Chondrocyte (in vitro differentiated cells): ENCODE measurements around the gene SPACA4. TPM values are rescaled to one million over a fixed set of nuclear protein-coding genes. Genes with fewer than 3 reads are reported as not detected.

Experiments
- DNase-seq: peaks from one replicate; pipeline ENCODE4 v3.0.0; 2021; ENCODE audit warnings: mixed read lengths, low spot score
- H3K27ac Mint-ChIP-seq: one replicate; pipeline ENCODE4 v1.8.0; 2021; ENCODE audit warnings: mild to moderate bottlenecking, moderate library complexity, mixed read lengths; ENCODE audit not compliant: unreplicated experiment
- H3K27me3 Mint-ChIP-seq: 2 replicates; pipeline ENCODE4 v1.8.0; 2021; ENCODE audit warnings: low read depth, mixed read lengths
- H3K36me3 Mint-ChIP-seq: 2 replicates; pipeline ENCODE4 v1.8.0; 2021; ENCODE audit warnings: low read depth, mixed read lengths
- H3K4me1 Mint-ChIP-seq: 2 replicates; pipeline ENCODE4 v1.8.0; 2021; ENCODE audit warnings: low read depth, mild to moderate bottlenecking, mixed read lengths
- H3K4me3 Mint-ChIP-seq: one replicate; pipeline ENCODE4 v1.8.0; 2021; ENCODE audit warnings: mild to moderate bottlenecking, moderate library complexity, mixed read lengths; ENCODE audit not compliant: unreplicated experiment
- H3K9me3 Mint-ChIP-seq: 2 replicates; pipeline ENCODE4 v1.8.0; 2021; ENCODE audit warnings: low read depth, mixed read lengths
- CTCF ChIP-seq: fragments of 200-600 bp; sonication (generic); IDR thresholded peaks from 2 replicates; pipeline ENCODE4 v1.5.0; 2021; ENCODE audit warnings: antibody characterized with exemption, mild to moderate bottlenecking, moderate library complexity
- total RNA-seq: library from RNA; stranded (reverse); gene quantifications from 3 replicates; pipeline ENCODE4 v1.2.1, GENCODE V29; 2021

The SPACA4 gene
- total RNA-seq, 1 donor from 2014 or later, result not detected

- H3K27me3 Mint-ChIP-seq, result no peaks in the 10 kb centered on the region
- TF ChIP-seq CTCF, result no peak
- peaks cover 3% of the 10 kb centered on the region for H3K9me3 Mint-ChIP-seq
- DNase-seq, result no peak
- peaks cover 21% of the 10 kb centered on the region for H3K4me1 Mint-ChIP-seq
- H3K36me3 Mint-ChIP-seq, result peaks cover 2% of the 10 kb centered on the region
- H3K4me3 Mint-ChIP-seq, result no peak overlapping the region
- H3K27ac Mint-ChIP-seq, result no peak overlapping the region
These were observed 44.6 kb downstream of the SPACA4 start for GRCh38 chr19:48650974-48651682.

- Mint-ChIP-seq H3K4me3 (no peak overlapping the region), H3K9me3 (peaks cover 3% of the 10 kb centered on the region), H3K27ac (no peak overlapping the region), H3K27me3 (no peaks in the 10 kb centered on the region), H3K4me1 (peaks cover 19% of the 10 kb centered on the region), H3K36me3 (peaks cover 2% of the 10 kb centered on the region)
- DNase-seq, result no peak
- TF ChIP-seq CTCF, result no peak
These were observed 45.1 kb downstream of the SPACA4 start for GRCh38 chr19:48651683-48652048.

- Mint-ChIP-seq H3K4me3 (no peak overlapping the region), H3K36me3 (peaks cover 2% of the 10 kb centered on the region), H3K27ac (no peak overlapping the region), H3K9me3 (peaks cover 3% of the 10 kb centered on the region), H3K27me3 (no peaks in the 10 kb centered on the region), H3K4me1 (peaks cover 14% of the 10 kb centered on the region)
- DNase-seq, result no peak
- no peak for TF ChIP-seq CTCF
These were observed 47.9 kb downstream of the SPACA4 start for GRCh38 chr19:48654299-48655059.

- Mint-ChIP-seq H3K36me3 (no peaks in the 10 kb centered on the region), H3K4me3 (no peak overlapping the region), H3K4me1 (peaks cover 17% of the 10 kb centered on the region), H3K9me3 (no peaks in the 10 kb centered on the region), H3K27ac (peak overlapping the region; percentile 33), H3K27me3 (no peaks in the 10 kb centered on the region)
- DNase-seq, result no peak
- TF ChIP-seq CTCF, result no peak
These were observed 50.4 kb downstream of the SPACA4 start for GRCh38 chr19:48656840-48657474.

Other genes with a start within 250 kb of the SPACA4 start
- 5.4 to 14.0 TPM (median 10.1 TPM) in 3 replicates for gene TMEM143, start 242.8 kb upstream of the SPACA4 start, total RNA-seq
- not detected in 3 replicates for gene SYNGR4, start 242.4 kb upstream of the SPACA4 start, total RNA-seq
- gene KDELR1, start 215.2 kb upstream of the SPACA4 start, total RNA-seq, result 251 to 261 TPM (median 251 TPM) in 3 replicates
- gene GRIN2D, start 213.1 kb upstream of the SPACA4 start, total RNA-seq, result 2.4 to 5.1 TPM (median 4.9 TPM) in 3 replicates
- gene GRWD1, start 160.8 kb upstream of the SPACA4 start, total RNA-seq, result 20.7 to 31.8 TPM (median 23.6 TPM) in 3 replicates
- 0.90 to 1.1 TPM (median 0.95 TPM) in 3 replicates for gene KCNJ14, start 151.2 kb upstream of the SPACA4 start, total RNA-seq
- gene CYTH2, start 137.4 kb upstream of the SPACA4 start, total RNA-seq, result 68.7 to 76.7 TPM (median 69.9 TPM) in 3 replicates
- gene LMTK3, start 94.9 kb upstream of the SPACA4 start, total RNA-seq, result 0.48 to 0.67 TPM (median 0.54 TPM) in 3 replicates
- 0.22 TPM in 1 of 3 replicates, not detected in the others for gene SULT2B1, start 54.6 kb upstream of the SPACA4 start, total RNA-seq
- 0.38 to 0.77 TPM (median 0.67 TPM) in 3 replicates for gene FAM83E, start 8.3 kb downstream of the SPACA4 start, total RNA-seq
- 727 to 753 TPM (median 751 TPM) in 3 replicates for gene RPL18, start 12.4 kb downstream of the SPACA4 start, total RNA-seq
- 18.6 to 26.5 TPM (median 20.7 TPM) in 3 replicates for gene SPHK2, start 12.8 kb downstream of the SPACA4 start, total RNA-seq
- 2.1 to 6.2 TPM (median 3.9 TPM) in 3 replicates for gene DBP, start 30.6 kb downstream of the SPACA4 start, total RNA-seq
- gene CA11, start 39.4 kb downstream of the SPACA4 start, total RNA-seq, result 8.1 to 14.1 TPM (median 9.1 TPM) in 3 replicates
- gene NTN5, start 66.3 kb downstream of the SPACA4 start, total RNA-seq, result 0.97 to 1.1 TPM (median 1.1 TPM) in 3 replicates
- gene FUT2, start 89.2 kb downstream of the SPACA4 start, total RNA-seq, result not detected in 3 replicates
- 1.6 to 2.9 TPM (median 1.7 TPM) in 3 replicates for gene MAMSTR, start 113.0 kb downstream of the SPACA4 start, total RNA-seq
- gene RASIP1, start 133.9 kb downstream of the SPACA4 start, total RNA-seq, result 0.31 to 1.00 TPM (median 0.62 TPM) in 3 replicates
- not detected in 3 replicates for gene IZUMO1, start 140.2 kb downstream of the SPACA4 start, total RNA-seq
- 0.44 to 0.52 TPM in 2 of 3 replicates, not detected in the other for gene FUT1, start 145.9 kb downstream of the SPACA4 start, total RNA-seq
- not detected in 3 replicates for gene FGF21, start 148.8 kb downstream of the SPACA4 start, total RNA-seq
- gene BCAT2, start 204.3 kb downstream of the SPACA4 start, total RNA-seq, result 30.9 to 42.2 TPM (median 41.4 TPM) in 3 replicates
- 11.4 to 13.6 TPM (median 13.5 TPM) in 3 replicates for gene HSD17B14, start 229.7 kb downstream of the SPACA4 start, total RNA-seq